ENCODE measurements around the gene CTH. TPM values are rescaled to one million over a fixed set of nuclear protein-coding genes. Genes with fewer than 3 reads are reported as not detected.

The CTH gene
- total RNA-seq, 1 experiment from 2014 or later, result 13.2 TPM

DNA sequence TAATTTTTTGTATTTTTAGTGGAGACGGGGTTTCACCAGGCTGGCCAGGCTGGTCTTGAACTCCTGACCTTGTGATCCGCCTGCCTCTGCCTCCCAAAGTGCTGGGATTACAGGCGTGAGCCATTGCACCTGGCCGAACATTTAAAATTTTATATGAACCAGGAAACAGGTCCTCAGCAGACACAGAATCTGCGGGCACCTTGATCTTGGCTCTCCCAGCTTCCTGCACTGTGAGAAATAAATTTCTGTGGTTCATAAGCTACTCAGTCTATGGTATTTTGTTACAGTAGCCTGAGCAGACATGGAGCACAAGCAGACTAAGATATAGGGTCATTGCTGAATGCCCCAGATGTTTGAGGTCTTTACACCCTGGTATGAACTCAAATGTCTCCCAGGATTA, 23.6 kb upstream of the CTH start:
- ATAC-seq (no peak), DNase-seq (no peak)
- no peak overlapping the region for H3K4me2 ChIP-seq (ENCODE audit: low read length)
- intact Hi-C loops (cut with micrococcal nuclease), result loop anchor here (2.0 kb wide), 2 partner anchors 29 to 41 kb away; no protein-coding TSS in a partner anchor
- no peaks in the 10 kb centered on the region for H3K79me2 ChIP-seq (ENCODE audit: low read length)
- peaks cover 31% of the 10 kb centered on the region for H3K4me1 ChIP-seq (ENCODE audit: insufficient read depth, low read length)
- ChIA-PET CTCF (no interaction called here), POLR2A (ENCODE audit: unreplicated experiment) (no interaction called here)
- no peaks in the 10 kb centered on the region for H3K36me3 ChIP-seq (ENCODE audit: low read depth, low read length)
- no peak overlapping the region for H2AFZ ChIP-seq (ENCODE audit: low read length)
- TF ChIP-seq EZH2phosphoT487 (IDR thresholded peaks at IDR 0.05; ENCODE audit: borderline replicate concordance, low read length) (no peak), EZH2 (IDR thresholded peaks at IDR 0.05; ENCODE audit: low read length, unreplicated experiment) (no peak)
- TF ChIP-seq, protein P1, sequence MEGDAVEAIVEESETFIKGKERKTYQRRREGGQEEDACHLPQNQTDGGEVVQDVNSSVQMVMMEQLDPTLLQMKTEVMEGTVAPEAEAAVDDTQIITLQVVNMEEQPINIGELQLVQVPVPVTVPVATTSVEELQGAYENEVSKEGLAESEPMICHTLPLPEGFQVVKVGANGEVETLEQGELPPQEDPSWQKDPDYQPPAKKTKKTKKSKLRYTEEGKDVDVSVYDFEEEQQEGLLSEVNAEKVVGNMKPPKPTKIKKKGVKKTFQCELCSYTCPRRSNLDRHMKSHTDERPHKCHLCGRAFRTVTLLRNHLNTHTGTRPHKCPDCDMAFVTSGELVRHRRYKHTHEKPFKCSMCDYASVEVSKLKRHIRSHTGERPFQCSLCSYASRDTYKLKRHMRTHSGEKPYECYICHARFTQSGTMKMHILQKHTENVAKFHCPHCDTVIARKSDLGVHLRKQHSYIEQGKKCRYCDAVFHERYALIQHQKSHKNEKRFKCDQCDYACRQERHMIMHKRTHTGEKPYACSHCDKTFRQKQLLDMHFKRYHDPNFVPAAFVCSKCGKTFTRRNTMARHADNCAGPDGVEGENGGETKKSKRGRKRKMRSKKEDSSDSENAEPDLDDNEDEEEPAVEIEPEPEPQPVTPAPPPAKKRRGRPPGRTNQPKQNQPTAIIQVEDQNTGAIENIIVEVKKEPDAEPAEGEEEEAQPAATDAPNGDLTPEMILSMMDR (conservative IDR thresholded peaks at IDR 0.05; ENCODE audit: low read depth, low read length), result no peak
- BruUV-seq (replicated peaks), result no TSS peak
- H3K9ac ChIP-seq (ENCODE audit: low read length), result no peak overlapping the region
- no peaks in the 10 kb centered on the region for H3F3A ChIP-seq (ENCODE audit: low read length, unreplicated experiment)
- no peak overlapping the region for H3K4me3 ChIP-seq (ENCODE audit: low read length)
- H3K27ac ChIP-seq (ENCODE audit: low read length), result no peak overlapping the region
- H3K9me3 ChIP-seq (ENCODE audit: low read length), result no peaks in the 10 kb centered on the region
- no peaks in the 10 kb centered on the region for H3K9me2 ChIP-seq (replicated peaks; ENCODE audit: low read length)
- H3K27me3 ChIP-seq (ENCODE audit: low read length), result no peaks in the 10 kb centered on the region
- H4K20me1 ChIP-seq (ENCODE audit: low read length), result no peaks in the 10 kb centered on the region

DNA sequence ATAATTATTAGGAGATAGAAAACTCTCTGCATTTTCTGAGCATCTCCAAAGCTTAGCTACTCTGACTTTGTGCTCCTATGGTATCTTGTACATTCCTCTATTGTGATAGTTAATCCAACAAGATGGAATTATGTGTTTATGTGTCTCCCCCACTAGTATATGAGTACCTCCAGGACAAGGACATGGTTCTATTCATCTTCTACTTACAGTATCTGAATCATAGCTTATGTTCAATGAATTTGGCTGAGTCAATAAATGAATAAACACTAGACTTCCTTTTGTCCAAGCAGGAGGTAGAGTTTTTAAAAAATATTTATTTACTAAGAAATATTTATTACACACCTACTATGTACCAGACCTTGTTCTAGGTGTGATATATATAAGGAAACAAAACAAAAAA, 18.4 kb upstream of the CTH start:
- Histone ChIP-seq H3K9me3 (ENCODE audit: low read length) (no peaks in the 10 kb centered on the region), H3K27ac (ENCODE audit: low read length) (no peak overlapping the region), H3K4me2 (ENCODE audit: low read length) (no peak overlapping the region), H3K9ac (ENCODE audit: low read length) (no peak overlapping the region), H3K36me3 (ENCODE audit: low read depth, low read length) (no peaks in the 10 kb centered on the region), H3K27me3 (ENCODE audit: low read length) (no peaks in the 10 kb centered on the region), H2AFZ (ENCODE audit: low read length) (no peak overlapping the region), H3F3A (ENCODE audit: low read length, unreplicated experiment) (no peaks in the 10 kb centered on the region), H3K4me1 (ENCODE audit: insufficient read depth, low read length) (peaks cover 17% of the 10 kb centered on the region), H3K4me3 (ENCODE audit: low read length) (no peak overlapping the region), H4K20me1 (ENCODE audit: low read length) (no peaks in the 10 kb centered on the region), H3K9me2 (replicated peaks; ENCODE audit: low read length) (no peaks in the 10 kb centered on the region), H3K79me2 (ENCODE audit: low read length) (no peaks in the 10 kb centered on the region)
- TF ChIP-seq EZH2phosphoT487 (IDR thresholded peaks at IDR 0.05; ENCODE audit: borderline replicate concordance, low read length) (no peak), EZH2 (IDR thresholded peaks at IDR 0.05; ENCODE audit: low read length, unreplicated experiment) (no peak)
- TF ChIP-seq, protein P1 (conservative IDR thresholded peaks at IDR 0.05; ENCODE audit: low read depth, low read length), result no peak
- no TSS peak for BruUV-seq (replicated peaks)
- DNase-seq, result peak; percentile 64
- peak; percentile 87 for ATAC-seq
- intact Hi-C loops (cut with micrococcal nuclease), result no loop called here
- CTCF ChIA-PET, result interaction anchor here (0.9 kb wide), 1 partner anchor 18 kb away, joined by 6 read pairs; the partner anchor contains the start of gene CTH
- POLR2A ChIA-PET (ENCODE audit: unreplicated experiment), result no interaction called here

DNA sequence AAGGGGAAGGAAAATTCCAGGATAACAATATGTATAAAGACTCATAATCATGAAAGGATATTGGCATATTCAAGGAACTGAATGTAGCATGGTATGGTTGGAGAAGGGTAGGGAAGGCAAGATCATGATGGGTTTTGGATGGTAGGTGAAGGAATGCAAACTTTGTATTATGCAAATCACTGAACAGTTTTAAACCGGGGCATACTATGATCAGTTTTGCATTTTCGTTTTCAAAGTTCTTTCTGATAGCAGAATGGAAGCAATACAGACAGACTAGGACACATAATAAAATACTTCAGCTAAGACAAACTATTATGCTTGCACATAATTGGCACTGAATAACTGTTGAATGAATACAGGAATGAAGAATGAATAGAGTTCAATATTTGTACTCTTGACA, 14.5 kb upstream of the CTH start:
- Histone ChIP-seq H3K27me3 (ENCODE audit: low read length) (no peaks in the 10 kb centered on the region), H3K36me3 (ENCODE audit: low read depth, low read length) (no peaks in the 10 kb centered on the region), H3K27ac (ENCODE audit: low read length) (no peak overlapping the region), H3F3A (ENCODE audit: low read length, unreplicated experiment) (no peaks in the 10 kb centered on the region), H4K20me1 (ENCODE audit: low read length) (no peaks in the 10 kb centered on the region), H2AFZ (ENCODE audit: low read length) (no peak overlapping the region), H3K4me1 (ENCODE audit: insufficient read depth, low read length) (peaks cover 17% of the 10 kb centered on the region), H3K4me3 (ENCODE audit: low read length) (no peak overlapping the region), H3K4me2 (ENCODE audit: low read length) (no peak overlapping the region), H3K9ac (ENCODE audit: low read length) (no peak overlapping the region), H3K79me2 (ENCODE audit: low read length) (no peaks in the 10 kb centered on the region), H3K9me2 (replicated peaks; ENCODE audit: low read length) (no peaks in the 10 kb centered on the region), H3K9me3 (ENCODE audit: low read length) (no peaks in the 10 kb centered on the region)
- intact Hi-C loops (cut with micrococcal nuclease), result no loop called here
- no TSS peak for BruUV-seq (replicated peaks)
- DNase-seq (no peak), ATAC-seq (no peak)
- TF ChIP-seq, protein P1 (conservative IDR thresholded peaks at IDR 0.05; ENCODE audit: low read depth, low read length), result no peak
- TF ChIP-seq EZH2phosphoT487 (IDR thresholded peaks at IDR 0.05; ENCODE audit: borderline replicate concordance, low read length) (no peak), EZH2 (IDR thresholded peaks at IDR 0.05; ENCODE audit: low read length, unreplicated experiment) (no peak)
- POLR2A ChIA-PET (ENCODE audit: unreplicated experiment), result no interaction called here
- CTCF ChIA-PET, result no interaction called here

All from PC-3 (cell line).